ENCODE data around the gene THRA. TPM values are rescaled to one million over a fixed set of nuclear protein-coding genes. Genes with fewer than 3 reads are reported as not detected.
A peak's percentile ranks its signal among the peaks of the same experiment; 100 is the strongest.

The THRA gene
- total and polyA plus RNA-seq, 9 of the 15 experiments (the other 6 are each of a cell fraction or from before 2014, with no cell fraction given) = 0.34 to 23.4 (median 12.7) TPM

DNA sequence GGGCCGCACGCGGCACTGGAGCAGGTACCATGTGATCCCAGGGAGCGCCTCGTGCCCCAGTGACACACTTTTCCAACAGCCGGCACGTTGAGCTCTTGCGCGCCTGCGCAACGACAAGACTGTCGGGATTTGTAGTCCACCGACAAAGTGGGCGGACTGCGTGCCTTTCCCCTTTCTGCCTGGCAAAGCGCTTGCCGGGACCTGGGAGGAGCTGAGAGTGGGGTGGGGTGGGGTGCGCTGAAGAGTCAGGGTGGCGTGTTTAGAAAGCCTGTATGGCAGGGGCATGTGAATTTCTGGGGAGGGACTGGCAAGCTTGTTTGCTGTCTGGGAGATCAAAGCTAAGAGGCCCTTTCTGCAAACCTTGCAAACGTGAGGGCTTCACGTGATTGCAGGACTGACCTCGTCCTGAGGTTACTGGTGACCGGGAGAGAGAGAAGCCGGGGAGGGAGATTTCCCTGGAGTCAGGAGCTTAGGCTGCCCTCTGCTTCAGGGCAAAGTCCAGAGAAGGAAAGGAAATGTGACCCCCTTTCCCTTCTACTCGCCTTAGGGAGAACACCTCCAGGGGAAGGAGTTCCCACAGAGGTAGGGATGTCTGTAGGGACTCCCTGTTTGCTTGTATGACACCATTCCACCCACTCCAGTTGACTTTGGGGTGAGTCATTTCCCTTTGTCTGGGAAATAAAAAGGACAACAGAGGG, 38.1 kb downstream of the THRA start (continued):
- TF ChIP-seq, protein P1, sequence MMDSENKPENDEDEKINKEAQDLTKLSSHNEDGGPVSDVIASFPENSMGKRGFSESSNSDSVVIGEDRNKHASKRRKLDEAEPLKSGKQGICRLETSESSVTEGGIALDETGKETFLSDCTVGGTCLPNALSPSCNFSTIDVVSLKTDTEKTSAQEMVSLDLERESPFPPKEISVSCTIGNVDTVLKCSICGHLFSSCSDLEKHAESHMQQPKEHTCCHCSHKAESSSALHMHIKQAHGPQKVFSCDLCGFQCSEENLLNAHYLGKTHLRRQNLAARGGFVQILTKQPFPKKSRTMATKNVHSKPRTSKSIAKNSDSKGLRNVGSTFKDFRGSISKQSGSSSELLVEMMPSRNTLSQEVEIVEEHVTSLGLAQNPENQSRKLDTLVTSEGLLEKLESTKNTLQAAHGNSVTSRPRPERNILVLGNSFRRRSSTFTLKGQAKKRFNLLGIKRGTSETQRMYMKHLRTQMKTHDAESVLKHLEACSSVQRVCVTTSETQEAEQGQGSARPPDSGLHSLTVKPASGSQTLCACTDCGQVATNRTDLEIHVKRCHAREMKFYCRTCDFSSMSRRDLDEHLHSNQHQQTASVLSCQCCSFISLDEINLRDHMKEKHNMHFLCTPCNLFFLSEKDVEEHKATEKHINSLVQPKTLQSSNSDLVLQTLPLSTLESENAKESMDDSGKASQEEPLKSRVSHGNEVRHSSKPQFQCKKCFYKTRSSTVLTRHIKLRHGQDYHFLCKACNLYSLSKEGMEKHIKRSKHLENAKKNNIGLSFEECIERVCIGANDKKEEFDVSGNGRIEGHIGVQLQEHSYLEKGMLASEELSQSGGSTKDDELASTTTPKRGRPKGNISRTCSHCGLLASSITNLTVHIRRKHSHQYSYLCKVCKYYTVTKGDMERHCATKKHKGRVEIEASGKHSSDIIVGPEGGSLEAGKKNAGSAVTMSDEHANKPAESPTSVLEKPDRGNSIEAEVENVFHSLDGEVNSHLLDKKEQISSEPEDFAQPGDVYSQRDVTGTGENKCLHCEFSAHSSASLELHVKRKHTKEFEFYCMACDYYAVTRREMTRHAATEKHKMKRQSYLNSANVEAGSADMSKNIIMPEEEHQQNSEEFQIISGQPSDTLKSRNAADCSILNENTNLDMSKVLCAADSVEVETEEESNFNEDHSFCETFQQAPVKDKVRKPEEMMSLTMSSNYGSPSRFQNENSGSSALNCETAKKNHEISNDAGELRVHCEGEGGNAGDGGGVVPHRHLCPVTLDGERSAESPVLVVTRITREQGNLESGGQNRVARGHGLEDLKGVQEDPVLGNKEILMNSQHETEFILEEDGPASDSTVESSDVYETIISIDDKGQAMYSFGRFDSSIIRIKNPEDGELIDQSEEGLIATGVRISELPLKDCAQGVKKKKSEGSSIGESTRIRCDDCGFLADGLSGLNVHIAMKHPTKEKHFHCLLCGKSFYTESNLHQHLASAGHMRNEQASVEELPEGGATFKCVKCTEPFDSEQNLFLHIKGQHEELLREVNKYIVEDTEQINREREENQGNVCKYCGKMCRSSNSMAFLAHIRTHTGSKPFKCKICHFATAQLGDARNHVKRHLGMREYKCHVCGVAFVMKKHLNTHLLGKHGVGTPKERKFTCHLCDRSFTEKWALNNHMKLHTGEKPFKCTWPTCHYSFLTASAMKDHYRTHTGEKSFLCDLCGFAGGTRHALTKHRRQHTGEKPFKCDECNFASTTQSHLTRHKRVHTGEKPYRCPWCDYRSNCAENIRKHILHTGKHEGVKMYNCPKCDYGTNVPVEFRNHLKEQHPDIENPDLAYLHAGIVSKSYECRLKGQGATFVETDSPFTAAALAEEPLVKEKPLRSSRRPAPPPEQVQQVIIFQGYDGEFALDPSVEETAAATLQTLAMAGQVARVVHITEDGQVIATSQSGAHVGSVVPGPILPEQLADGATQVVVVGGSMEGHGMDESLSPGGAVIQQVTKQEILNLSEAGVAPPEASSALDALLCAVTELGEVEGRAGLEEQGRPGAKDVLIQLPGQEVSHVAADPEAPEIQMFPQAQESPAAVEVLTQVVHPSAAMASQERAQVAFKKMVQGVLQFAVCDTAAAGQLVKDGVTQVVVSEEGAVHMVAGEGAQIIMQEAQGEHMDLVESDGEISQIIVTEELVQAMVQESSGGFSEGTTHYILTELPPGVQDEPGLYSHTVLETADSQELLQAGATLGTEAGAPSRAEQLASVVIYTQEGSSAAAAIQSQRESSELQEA (IDR thresholded peaks at IDR 0.05; ENCODE audit: low read depth) = no peak
- TF ChIP-seq ZBTB33 (CRISPR knock-in tag; IDR thresholded peaks at IDR 0.05) (no peak), THAP12 (CRISPR knock-in tag; IDR thresholded peaks at IDR 0.05) (no peak), SMARCA4 (IDR thresholded peaks at IDR 0.05) (peak; percentile 84), HMGN3 (IDR thresholded peaks at IDR 0.05; ENCODE audit: borderline replicate concordance, extremely low read depth, insufficient read length, low read depth, low read length) (no peak), ARNT (IDR thresholded peaks at IDR 0.05) (no peak), EP300 (IDR thresholded peaks at IDR 0.05; ENCODE audit: low read length) (peak; percentile 40), EP400 (IDR thresholded peaks at IDR 0.05) (peak; percentile 96; the same call in 1 of the 2 replicates), NUFIP1 (IDR thresholded peaks at IDR 0.05; ENCODE audit: partially characterized antibody) (no peak), XRCC4 (IDR thresholded peaks at IDR 0.05; ENCODE audit: extremely low read depth, insufficient read depth, insufficient read length) (no peak), NR3C1 (CRISPR knock-in tag; IDR thresholded peaks at IDR 0.05) (no peak), PYGO2 (tag; IDR thresholded peaks at IDR 0.05) (no peak)
- TF ChIP-seq, protein P2, sequence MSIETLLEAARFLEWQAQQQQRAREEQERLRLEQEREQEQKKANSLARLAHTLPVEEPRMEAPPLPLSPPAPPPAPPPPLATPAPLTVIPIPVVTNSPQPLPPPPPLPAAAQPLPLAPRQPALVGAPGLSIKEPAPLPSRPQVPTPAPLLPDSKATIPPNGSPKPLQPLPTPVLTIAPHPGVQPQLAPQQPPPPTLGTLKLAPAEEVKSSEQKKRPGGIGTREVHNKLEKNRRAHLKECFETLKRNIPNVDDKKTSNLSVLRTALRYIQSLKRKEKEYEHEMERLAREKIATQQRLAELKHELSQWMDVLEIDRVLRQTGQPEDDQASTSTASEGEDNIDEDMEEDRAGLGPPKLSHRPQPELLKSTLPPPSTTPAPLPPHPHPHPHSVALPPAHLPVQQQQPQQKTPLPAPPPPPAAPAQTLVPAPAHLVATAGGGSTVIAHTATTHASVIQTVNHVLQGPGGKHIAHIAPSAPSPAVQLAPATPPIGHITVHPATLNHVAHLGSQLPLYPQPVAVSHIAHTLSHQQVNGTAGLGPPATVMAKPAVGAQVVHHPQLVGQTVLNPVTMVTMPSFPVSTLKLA (conservative IDR thresholded peaks at IDR 0.05) = peak; percentile 99

Measured in K562 (cell line).